WI38 (cell line): ENCODE data around the gene USP31.

ENCODE experiments used
- H3K4me3 ChIP-seq: 2 replicates; pipeline ENCODE4 v1.5.1; 2011; ENCODE audit warnings: low read depth, mild to moderate bottlenecking, control low read depth, low read length
- TF ChIP-seq, protein P1 (sequence below): IDR thresholded peaks from 2 replicates; pipeline ENCODE4 v1.5.1; 2012; ENCODE audit warnings: low read depth, mild to moderate bottlenecking, control low read depth, low read length

Gene USP31

DNA sequence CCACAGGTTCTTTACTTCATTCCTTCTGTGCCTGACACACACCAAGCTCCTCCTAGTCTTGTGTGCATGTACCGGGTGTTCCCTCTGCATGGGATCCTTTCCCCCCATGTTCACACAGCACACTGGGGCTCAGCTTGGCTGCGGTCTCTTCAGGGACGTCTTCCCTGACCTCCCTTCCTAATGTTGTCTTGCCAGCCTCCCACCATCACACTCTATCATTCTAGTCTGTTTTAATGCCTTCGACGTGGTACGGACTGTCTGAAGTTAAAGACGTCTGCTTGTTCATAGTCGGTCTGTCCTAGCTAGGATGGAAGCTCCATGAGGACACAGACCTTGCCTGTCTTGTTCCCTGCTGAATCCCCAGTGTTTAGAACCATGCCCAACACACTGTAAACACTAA is 60.1 kb downstream of the USP31 start:
- TF ChIP-seq, protein P1, sequence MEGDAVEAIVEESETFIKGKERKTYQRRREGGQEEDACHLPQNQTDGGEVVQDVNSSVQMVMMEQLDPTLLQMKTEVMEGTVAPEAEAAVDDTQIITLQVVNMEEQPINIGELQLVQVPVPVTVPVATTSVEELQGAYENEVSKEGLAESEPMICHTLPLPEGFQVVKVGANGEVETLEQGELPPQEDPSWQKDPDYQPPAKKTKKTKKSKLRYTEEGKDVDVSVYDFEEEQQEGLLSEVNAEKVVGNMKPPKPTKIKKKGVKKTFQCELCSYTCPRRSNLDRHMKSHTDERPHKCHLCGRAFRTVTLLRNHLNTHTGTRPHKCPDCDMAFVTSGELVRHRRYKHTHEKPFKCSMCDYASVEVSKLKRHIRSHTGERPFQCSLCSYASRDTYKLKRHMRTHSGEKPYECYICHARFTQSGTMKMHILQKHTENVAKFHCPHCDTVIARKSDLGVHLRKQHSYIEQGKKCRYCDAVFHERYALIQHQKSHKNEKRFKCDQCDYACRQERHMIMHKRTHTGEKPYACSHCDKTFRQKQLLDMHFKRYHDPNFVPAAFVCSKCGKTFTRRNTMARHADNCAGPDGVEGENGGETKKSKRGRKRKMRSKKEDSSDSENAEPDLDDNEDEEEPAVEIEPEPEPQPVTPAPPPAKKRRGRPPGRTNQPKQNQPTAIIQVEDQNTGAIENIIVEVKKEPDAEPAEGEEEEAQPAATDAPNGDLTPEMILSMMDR, result no peak
- no peak overlapping the region for H3K4me3 ChIP-seq

DNA sequence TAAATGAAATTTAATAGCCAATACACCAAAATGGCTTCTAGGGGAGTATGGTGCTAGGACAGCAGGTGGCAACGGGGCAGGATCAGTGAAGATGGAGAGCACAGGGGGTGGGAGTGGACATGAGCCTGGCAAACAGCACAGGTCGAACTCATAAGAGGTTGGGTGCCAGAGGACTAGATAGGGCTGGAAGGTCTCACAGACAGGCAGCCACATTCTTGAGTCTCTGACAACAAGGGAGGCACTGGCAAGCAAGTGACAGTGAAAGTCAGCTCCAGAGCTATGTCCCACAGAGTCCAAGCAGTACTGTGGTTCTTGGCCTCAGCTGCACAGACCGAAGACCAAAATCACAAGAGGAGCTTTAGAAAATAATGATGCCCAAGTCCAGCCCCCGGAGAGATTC is 61.2 kb downstream of the USP31 start:
- TF ChIP-seq, protein P1, result no peak

DNA sequence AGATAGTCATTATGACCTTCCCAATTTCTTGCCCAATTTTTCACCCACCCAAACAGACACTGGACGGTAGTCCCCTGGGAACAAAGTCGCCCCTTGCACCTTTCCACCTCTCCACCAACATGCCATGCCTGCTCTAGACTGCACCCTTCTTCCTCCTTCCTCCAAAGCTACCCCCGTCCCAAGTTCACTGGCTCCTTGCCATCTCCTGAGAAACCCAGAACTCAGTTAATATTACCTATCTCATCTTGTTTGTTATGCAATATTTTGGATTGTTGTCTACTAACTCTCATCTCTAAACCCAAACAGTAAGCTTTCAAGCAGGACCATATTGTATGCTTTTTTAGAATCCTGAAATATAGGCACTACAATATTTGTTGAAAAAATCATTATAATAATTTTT is 63.3 kb downstream of the USP31 start:
- TF ChIP-seq, protein P1, result no peak
- no peak overlapping the region for H3K4me3 ChIP-seq

More for the DNA sequence above, 61.2 kb downstream of the USP31 start:
- H3K4me3 ChIP-seq, result no peak overlapping the region

DNA sequence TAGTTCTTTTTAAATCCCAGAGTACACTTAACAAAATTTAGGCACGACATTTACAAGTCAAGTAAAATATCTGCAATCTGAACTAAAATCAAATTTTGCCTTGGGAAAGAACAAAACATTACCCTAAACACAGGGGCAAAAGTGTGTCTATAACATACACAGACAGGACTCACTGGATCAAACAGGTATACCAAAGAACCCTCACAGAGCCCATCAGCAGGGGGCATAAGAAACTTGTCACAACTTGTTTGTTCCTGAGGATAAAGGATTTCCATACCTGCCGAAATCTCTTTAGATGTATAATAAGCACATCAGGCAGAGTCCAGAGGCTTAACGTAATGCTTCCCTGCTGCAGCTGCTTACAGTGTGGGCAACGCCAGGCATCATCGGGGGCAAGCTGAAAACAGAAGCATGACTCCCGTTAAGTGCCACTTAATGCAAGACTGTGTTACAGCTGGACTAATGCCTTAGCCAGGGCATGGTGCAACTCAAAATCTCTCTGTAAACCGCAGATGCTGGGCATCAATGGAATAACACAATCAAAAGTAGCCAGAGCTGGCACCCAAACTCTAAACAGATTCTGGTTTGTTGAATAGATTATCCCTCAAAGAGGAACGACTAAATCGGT is 67.0 kb downstream of the USP31 start:
- no peak overlapping the region for H3K4me3 ChIP-seq
- TF ChIP-seq, protein P1, result no peak

DNA sequence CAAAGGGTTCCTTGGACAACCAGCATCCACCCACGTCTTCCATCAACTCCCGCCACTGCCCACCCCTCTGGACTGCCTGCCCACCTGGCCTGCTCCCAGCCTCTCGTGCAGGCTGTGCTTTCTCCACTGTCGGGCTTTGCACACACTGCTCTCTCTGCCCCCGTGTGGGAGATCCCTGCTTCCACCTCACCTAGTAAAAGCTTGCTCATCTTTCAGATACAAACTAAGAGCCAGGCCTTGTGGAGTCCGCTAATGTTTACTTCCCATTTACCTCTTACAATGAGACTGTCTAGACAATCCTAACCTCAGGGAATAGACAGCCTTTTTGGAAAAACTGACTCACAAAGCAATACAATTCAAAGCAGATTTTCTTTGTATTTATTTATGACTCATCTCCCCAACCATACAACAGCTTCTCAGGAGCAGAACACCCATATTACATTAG is 67.6 kb downstream of the USP31 start:
- H3K4me3 ChIP-seq, result no peak overlapping the region
- TF ChIP-seq, protein P1, result no peak

DNA sequence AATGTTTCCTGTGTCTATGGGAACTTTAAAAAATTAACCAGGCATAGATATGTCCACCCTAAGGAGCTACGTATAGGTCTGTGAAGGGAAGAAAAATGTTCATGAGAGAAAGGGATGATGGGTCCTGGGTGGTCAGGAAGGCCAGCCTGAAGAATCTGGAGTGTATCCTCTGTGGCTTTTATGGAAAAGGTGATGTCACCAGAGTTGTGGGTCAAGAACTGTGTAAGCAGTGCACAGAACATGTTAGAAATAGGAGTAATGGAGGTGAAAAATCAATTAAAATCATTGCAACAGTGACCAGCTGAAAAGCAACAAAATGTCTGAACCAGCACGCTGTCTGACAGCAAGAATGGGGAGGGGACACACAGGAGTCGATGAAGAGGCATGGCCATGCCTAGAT is 68.5 kb downstream of the USP31 start:
- no peak overlapping the region for H3K4me3 ChIP-seq
- TF ChIP-seq, protein P1, result no peak

DNA sequence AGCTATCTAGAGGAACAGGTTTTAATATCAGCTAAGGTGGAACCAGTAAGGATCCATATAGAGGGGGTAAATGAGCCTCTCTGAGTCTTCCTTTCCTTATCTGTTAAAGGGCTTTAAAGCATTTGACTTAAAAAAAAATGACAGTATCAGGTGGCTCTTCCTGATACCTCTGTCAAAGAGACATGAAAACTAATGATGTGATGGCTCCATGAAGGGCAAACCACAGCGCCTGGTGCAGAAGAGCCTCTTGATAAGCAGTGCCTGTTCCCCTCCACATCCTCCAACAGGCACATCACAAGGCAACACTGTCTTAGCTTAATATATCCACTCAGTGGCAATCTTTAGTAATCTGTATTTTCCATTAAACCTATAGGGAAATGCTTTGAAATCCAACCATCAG is 68.9 kb downstream of the USP31 start:
- H3K4me3 ChIP-seq, result no peak overlapping the region
- TF ChIP-seq, protein P1, result no peak
